Activated CD4-positive, CD25-positive, alpha-beta regulatory T cell treated with anti-CD3 and anti-CD28 coated beads, Interleukin-2, amount 50 U/mL, for 16 hours (primary cell): ENCODE results near the gene GPX4.

Experiments
- DNase-seq: peaks from one replicate; pipeline ENCODE4 v3.0.0-alpha.2; 2020; ENCODE audit warnings: low read depth, low spot score

GPX4 gene

GRCh38 chr19:1084024-1084868 lies 19.5 kb upstream of the GPX4 start:
- DNase-seq, result no peak

GRCh38 chr19:1085053-1085658 lies 18.6 kb upstream of the GPX4 start:
- no peak for DNase-seq

- no peak for DNase-seq
Observed at GRCh38 chr19:1085676-1086442, 17.9 kb upstream of the GPX4 start.

DNA sequence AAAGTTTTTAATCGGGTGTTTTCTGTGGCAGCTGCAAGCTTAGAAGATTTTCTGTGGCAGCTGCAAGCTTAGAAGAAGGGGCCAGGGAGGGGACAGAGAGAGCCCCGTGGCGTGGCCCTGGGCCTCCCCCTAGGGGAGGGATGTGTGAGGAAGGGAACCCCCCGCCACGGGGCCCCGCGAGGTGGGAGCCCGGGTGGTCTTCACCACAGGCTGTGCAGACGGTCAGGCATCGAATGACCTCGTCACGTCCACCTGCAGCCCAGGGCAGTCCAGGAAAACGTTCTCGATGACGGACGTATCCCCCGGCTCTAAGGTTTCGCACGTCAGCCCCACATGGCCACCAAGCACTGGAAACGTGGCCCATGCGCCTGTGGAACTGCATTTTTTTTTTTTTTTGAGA lies 17.2 kb upstream of the GPX4 start:
- DNase-seq, result no peak

DNA sequence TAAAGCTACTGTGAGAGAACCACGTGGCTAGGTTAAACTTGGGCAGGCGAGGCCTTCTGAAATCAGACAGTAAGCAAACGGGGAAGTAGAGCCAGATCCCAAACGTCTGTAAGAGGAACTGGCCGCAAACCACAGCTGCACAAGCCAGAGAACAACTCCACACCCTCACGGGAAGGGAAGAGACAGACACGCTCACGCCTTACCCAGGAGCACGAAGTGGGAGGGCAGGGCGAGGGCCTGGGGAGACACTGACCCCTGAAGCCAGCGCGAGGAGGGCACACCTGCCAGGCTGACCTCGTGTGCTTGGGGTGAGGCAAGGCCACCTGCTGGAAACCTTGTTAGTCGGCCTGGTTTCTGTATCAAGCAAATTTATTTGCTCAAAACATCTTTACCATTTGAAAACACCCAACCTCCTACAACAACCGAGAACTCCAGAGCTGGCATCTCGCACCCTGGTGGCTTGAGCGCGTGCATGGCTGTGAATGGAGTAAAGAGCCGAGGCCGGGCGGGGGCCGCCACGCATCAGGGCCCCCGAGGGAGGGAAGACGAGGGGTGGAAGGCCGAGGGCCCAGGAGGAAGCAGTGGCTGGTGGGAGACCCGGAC lies 15.9 kb upstream of the GPX4 start:
- no peak for DNase-seq

- no peak for DNase-seq
Observed at GRCh38 chr19:1088416-1089010, 15.3 kb upstream of the GPX4 start.

DNA sequence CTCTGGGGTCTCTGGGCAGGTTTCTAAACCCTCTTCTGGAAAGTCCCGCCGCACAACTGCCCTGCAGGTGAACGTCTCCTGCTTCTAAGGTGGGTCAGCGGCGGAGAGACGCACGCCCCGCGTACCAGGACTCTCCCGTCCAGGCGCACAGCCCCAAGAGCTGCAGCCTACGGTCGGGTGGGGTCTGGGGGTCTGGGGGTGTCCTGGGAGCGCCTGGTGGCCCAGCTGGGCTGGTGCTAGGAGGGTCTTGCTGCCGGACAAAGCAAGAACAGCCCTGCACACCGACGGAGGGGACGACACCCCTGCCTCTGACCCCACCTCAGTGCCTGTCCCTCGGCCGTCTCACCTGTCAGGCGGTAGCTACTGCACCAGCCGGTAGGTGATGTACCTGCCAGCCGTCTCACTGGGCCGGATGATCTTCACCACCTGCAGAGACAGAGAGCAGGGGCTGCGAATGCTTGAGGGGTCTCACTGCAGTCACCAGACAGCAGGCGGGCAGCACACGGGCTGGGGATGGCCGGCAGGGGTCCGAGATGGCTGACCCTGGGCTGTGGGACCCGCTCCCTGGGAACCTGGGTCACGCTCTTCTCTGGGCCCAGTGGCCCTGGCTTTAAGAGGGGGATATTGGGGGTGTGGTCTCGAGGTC lies 14.5 kb upstream of the GPX4 start:
- DNase-seq, result no peak

DNA sequence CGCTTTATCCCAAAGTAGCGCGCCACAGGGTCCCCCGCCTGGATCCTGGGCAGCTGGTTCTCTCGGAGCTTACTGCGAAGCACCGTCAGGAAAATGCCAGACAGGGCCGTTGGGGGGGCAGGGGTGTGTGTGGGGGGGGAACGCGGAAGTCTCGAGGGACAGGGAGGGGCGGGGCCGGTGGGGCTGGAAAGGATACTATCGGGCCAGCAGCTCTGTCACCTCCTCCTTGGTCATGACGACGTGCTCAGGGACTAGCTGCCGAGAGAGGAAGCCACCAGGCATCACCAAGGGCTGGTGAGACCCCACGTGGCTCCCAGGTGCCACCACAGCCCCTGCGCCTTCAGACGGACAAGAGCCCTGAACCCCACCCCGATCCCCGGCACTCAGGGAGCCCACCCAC lies 13.9 kb upstream of the GPX4 start:
- DNase-seq, result no peak

GRCh38 chr19:1090731-1091543 lies 12.9 kb upstream of the GPX4 start:
- no peak for DNase-seq

- no peak for DNase-seq
Observed at GRCh38 chr19:1091544-1092175, 12.1 kb upstream of the GPX4 start.

DNA sequence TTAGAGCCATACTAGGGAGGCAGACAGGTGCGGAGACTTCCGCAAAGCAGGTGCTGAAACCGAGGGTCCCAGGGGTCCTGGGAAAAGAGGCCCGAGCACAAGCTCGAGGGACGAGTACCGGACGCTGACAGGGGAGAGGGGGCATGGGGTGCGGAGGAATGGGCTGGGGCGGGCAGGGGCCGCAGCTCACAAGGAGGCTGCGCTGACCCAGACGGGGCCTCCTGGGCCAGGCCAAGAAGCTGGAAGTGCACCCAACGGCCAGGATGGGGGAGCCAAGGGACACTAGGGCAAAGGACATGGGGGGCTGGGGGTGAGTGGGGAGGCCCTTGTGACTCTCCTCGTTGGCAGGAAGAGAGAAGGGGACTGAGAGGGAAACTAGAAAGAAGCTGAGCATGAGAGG lies 10.5 kb upstream of the GPX4 start:
- no peak for DNase-seq

DNA sequence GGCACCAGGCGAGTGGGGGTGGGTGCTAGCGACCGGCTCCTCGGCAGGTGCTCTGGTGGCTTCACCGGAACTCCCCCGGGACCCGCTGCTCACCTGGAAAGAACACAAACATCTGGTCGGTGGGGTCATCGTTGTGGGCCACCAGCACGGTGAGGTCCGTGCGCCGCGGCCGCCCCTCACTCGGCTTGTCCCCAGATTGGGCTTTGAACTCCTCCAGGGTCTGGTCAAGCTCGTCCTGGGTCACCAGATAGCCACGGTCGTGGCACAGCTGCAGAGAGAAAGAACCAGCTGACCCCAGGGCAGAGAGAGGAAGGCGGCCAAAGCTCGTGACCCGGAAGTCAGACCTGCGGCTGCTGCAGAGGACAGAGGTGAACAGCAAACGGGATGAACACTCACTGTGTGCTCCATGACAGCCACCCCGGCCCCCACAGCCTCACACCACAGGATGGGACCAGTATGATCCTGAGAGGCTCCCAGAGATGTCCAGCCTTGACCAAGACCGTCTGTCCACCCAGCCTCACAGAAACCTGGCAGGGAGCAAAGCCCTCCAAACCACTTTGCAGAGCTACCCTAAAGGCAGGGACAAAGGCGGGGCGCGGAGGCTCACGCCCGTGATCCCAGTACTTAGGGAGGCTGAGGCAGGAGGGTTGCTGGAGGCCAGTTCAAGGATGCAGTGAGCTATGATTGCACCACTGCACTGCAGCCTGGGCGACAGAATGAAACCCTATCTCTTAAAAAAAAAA lies 9.8 kb upstream of the GPX4 start:
- DNase-seq, result no peak

GRCh38 chr19:1094655-1094977 lies 9.2 kb upstream of the GPX4 start:
- DNase-seq, result no peak

GRCh38 chr19:1094978-1095701 lies 8.7 kb upstream of the GPX4 start, which contains the start of gene POLR2E:
Gene POLR2E (minus strand): TSS chr19:1095375. CDS start chr19:1095315, 60 bp downstream.
- peak; percentile 98 for DNase-seq

DNA sequence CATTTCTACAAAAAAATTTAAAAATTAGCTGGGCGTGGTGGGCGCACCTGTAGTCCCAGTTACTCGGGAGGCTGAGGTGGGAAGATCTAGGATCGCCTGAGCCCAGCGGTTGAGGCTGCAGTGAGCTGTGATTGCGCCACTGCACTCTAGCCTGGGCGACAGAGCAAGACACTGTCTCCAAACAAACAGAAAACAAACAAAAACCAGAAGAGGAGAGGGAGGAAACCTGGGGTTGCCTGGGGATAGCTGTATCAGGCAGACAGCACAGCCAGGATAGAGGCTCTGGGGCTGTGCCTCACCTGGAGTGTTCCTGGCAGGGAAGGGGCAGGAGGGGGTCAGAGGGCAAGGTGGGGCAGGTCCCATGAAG lies 6.0 kb upstream of the GPX4 start:
- no peak for DNase-seq

DNA sequence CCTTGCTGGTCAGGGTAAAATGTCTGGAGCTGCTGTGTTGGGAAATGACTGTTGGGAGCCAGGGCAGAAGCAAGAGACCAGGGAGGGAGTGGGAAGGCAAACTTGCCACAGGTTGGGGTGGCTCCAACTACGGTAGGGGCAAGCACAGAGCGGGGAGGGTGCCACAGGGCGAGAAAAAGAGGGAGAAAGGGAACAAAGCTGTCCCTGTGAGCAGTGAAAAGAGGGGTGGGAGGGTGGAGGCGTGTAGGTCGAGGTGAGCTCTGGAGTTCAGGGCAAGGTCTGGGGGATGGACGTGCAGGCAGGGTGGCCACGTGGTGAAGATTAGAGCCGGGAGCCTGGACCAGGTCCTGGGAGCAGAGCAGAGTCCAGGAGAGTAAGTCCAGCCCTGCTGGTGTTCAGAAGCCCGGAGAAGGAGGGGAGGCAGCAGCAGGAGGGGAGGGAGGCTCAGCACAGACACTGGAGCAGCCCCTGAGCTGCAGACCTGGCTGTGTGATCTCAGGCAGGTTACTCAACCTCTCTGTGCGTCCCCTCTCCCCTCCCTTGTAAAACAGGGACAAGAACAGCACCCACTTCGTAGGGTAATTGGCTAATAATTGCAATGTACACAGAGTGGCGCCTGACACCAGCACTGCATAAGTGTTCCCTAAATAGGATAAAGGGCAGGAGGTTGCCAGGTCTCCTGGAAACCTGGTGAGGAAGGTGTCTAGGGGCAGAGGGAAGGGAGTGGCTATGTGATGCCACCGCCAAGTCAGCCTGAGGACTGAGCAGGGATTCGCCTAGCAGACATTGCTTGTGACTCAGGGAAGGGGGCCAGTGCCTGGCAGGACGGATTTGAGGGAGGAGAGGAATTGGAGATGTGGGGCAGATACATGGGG lies 5.4 kb upstream of the GPX4 start:
- DNase-seq, result no peak

DNA sequence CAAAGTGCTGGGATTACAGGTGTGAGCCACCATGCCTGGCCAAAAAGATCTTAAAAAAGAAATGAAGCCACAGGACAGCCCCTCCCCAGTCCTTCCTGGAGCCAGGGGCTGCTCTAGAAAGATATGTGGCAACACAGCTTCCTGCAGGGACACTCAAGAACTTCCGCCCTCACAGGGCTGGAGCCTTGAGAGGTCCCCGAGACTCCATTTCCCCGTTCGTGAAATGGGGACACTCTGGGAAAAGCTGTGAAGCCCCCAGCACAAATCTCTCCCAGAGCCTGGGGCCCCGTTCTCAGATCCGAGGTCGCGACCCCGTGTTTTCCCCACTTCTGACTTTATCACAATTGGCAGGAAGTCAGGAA lies 2.5 kb upstream of the GPX4 start:
- DNase-seq, result no peak
